AG09309 (cell line): ENCODE results near the gene EGFR.

Experiments used
- DNase-seq: peaks from one replicate; pipeline ENCODE4 v3.0.0-alpha.2; 2010; ENCODE audit warnings: low read depth
- H3K4me3 ChIP-seq: 2 replicates; pipeline ENCODE4 v1.5.1; 2011; ENCODE audit warnings: mild to moderate bottlenecking, low read depth, low read length, moderate library complexity; ENCODE audit not compliant: control insufficient read depth
- CTCF ChIP-seq: IDR thresholded peaks from 2 replicates; pipeline ENCODE4 v1.5.1; 2011; ENCODE audit warnings: mild to moderate bottlenecking, low read depth, low read length, inconsistent platforms; ENCODE audit not compliant: insufficient read depth, control insufficient read depth; ENCODE audit errors: missing control alignments

The EGFR gene

GRCh38 chr7:55006499-55006898, 12.3 kb upstream of the EGFR start:
- H3K4me3 ChIP-seq, result no peak overlapping the region
- no peak for TF ChIP-seq CTCF
- DNase-seq, result no peak

DNA sequence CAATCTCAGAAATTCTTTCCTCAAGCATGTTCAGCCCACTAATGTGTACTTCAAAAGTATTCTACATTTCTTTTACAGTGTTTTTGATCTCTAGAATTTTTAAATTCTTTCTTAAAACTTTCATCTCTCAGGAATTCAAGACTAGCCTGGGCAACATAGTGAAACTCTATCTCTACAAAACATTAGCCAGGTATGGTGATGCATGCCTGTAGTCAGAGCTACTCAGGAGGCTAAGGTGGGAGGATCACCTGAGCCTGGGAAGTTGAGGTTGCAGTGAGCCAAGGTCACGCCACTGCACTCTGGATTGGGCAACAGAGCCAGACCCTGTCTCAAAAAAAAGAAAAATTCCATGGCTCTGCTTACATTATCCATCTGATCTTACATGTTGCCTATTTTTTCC, 5.0 kb upstream of the EGFR start:
- no peak for DNase-seq
- TF ChIP-seq CTCF, result no peak

GRCh38 chr7:55016061-55016745, 2.6 kb upstream of the EGFR start:
- DNase-seq, result no peak
- H3K4me3 ChIP-seq, result no peak overlapping the region
- no peak for TF ChIP-seq CTCF

More for the DNA sequence above, 5.0 kb upstream of the EGFR start:
- H3K4me3 ChIP-seq, result no peak overlapping the region

DNA sequence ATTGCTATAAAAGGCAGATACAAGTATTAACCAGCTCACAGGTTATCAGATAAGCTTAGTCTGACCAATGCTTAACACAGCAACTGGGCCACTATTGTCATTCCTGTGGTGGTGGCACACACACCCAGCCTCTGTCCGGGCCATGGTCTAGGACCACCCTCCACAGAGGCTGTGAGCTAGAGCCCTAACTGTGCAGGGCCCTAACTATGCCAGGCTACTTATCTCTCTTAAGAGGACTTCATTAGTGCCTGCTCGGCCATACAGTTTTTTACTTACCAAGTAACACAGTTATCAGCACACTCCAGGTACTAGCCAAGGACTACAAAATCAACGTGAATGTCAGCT, 2.1 kb upstream of the EGFR start:
- H3K4me3 ChIP-seq, result no peak overlapping the region

GRCh38 chr7:55017841-55018240, 976 bp upstream of the EGFR start:
- no peak for TF ChIP-seq CTCF
- H3K4me3 ChIP-seq, result no peak overlapping the region
- no peak for DNase-seq

More for the DNA sequence above, 2.1 kb upstream of the EGFR start:
- no peak for DNase-seq
- no peak for TF ChIP-seq CTCF

DNA sequence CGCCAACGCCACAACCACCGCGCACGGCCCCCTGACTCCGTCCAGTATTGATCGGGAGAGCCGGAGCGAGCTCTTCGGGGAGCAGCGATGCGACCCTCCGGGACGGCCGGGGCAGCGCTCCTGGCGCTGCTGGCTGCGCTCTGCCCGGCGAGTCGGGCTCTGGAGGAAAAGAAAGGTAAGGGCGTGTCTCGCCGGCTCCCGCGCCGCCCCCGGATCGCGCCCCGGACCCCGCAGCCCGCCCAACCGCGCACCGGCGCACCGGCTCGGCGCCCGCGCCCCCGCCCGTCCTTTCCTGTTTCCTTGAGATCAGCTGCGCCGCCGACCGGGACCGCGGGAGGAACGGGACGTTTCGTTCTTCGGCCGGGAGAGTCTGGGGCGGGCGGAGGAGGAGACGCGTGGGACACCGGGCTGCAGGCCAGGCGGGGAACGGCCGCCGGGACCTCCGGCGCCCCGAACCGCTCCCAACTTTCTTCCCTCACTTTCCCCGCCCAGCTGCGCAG, 424 bp downstream of the EGFR start:
- DNase-seq, result no peak
- TF ChIP-seq CTCF, result no peak
- H3K4me3 ChIP-seq, result peak overlapping the region; percentile 76

GRCh38 chr7:55019691-55020465, 1.1 kb downstream of the EGFR start:
- H3K4me3 ChIP-seq, result peak overlapping the region; percentile 76
- no peak for TF ChIP-seq CTCF
- no peak for DNase-seq
